Activated B cell treated with CpG ODN at 0.5 μM for 24 hours (primary cell): Measurements from ENCODE around the gene CNOT2. TPM values are rescaled to one million over a fixed set of nuclear protein-coding genes. Genes with fewer than 3 reads are reported as not detected.

Experiments used
- ATAC-seq: fragments of 200-7000 bp; cut with Tn5 transposase; one replicate; pipeline ENCODE4 v1.10.0; 2021; ENCODE audit warnings: low read depth, mild to moderate bottlenecking, moderate library complexity
- CTCF ChIA-PET: fragments of 350-600 bp; sonication (Branson Sonifier 250); formaldehyde crosslinking; loops from one replicate; lab custom pipeline; 2021; ENCODE audit warnings: antibody characterized with exemption; lab: Charles Lee
- POLR2A ChIA-PET: fragments of 350-600 bp; sonication (Branson Sonifier 250); formaldehyde crosslinking; loops from one replicate; lab custom pipeline; 2021; ENCODE audit warnings: antibody characterized with exemption; lab: Charles Lee
- DNase-seq: peaks from one replicate; pipeline ENCODE4 v3.0.0; 2022
- H3K27ac Mint-ChIP-seq: one replicate; pipeline ENCODE4 v1.8.0; 2020; ENCODE audit warnings: mixed read lengths
- H3K27me3 Mint-ChIP-seq: one replicate; pipeline ENCODE4 v1.8.0; 2021; ENCODE audit warnings: mixed read lengths
- H3K36me3 Mint-ChIP-seq: one replicate; pipeline ENCODE4 v1.8.0; 2021; ENCODE audit warnings: low read depth, mixed read lengths
- H3K4me1 Mint-ChIP-seq: one replicate; pipeline ENCODE4 v1.8.0; 2021; ENCODE audit warnings: mixed read lengths
- H3K4me3 Mint-ChIP-seq: one replicate; pipeline ENCODE4 v1.8.0; 2020; ENCODE audit warnings: mild to moderate bottlenecking, mixed read lengths
- H3K9me3 Mint-ChIP-seq: one replicate; pipeline ENCODE4 v1.8.0; 2020; ENCODE audit warnings: mixed read lengths
- intact Hi-C: fragments of 100-400 bp; cut with micrococcal nuclease; formaldehyde crosslinking; loops from one replicate; pipeline ENCODE4 v1.15.1; 2024
- total RNA-seq: library from RNA; stranded (reverse); gene quantifications from 2 replicates; pipeline ENCODE4 v1.2.3, GENCODE V29; 2022
- TF ChIP-seq, protein P1 (sequence below): fragments of 200-600 bp; IDR thresholded peaks from one replicate; pipeline ENCODE4 v1.8.0; 2022; ENCODE audit warnings: antibody characterized with exemption, mild to moderate bottlenecking

Gene CNOT2
- total RNA-seq, 1 donor from 2014 or later: 98.1 TPM

DNA sequence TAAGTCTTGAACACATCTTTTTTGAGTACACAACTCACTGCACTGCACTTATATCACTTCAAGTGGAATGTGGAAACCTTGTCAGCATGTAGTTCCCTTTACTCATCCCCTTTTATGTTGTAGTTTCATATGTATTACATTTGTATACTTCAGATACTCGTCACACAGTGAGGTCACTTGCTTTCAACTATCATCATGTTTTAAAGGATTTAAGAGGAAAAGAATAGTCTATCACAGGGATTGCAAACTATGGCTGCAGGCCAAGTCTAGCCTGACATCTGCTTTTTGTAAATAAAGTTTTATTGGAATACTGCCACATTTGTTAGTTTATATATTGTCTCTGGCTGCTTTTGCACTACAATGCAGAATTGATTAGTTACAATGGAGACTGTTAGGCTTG is 24.3 kb downstream of the CNOT2 start:
- H3K36me3 Mint-ChIP-seq: peaks cover 12% of the 10 kb centered on the region
- ATAC-seq (no peak), DNase-seq (no peak)
- TF ChIP-seq, protein P1, sequence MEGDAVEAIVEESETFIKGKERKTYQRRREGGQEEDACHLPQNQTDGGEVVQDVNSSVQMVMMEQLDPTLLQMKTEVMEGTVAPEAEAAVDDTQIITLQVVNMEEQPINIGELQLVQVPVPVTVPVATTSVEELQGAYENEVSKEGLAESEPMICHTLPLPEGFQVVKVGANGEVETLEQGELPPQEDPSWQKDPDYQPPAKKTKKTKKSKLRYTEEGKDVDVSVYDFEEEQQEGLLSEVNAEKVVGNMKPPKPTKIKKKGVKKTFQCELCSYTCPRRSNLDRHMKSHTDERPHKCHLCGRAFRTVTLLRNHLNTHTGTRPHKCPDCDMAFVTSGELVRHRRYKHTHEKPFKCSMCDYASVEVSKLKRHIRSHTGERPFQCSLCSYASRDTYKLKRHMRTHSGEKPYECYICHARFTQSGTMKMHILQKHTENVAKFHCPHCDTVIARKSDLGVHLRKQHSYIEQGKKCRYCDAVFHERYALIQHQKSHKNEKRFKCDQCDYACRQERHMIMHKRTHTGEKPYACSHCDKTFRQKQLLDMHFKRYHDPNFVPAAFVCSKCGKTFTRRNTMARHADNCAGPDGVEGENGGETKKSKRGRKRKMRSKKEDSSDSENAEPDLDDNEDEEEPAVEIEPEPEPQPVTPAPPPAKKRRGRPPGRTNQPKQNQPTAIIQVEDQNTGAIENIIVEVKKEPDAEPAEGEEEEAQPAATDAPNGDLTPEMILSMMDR: no peak
- H3K4me1 Mint-ChIP-seq: peaks cover 79% of the 10 kb centered on the region
- intact Hi-C loops: no loop called here
- H3K27ac Mint-ChIP-seq: peak overlapping the region; percentile 16
- ChIA-PET POLR2A (no interaction called here), CTCF (no interaction called here)
- H3K4me3 Mint-ChIP-seq: no peak overlapping the region
- H3K27me3 Mint-ChIP-seq: no peaks in the 10 kb centered on the region
- no peaks in the 10 kb centered on the region for H3K9me3 Mint-ChIP-seq

DNA sequence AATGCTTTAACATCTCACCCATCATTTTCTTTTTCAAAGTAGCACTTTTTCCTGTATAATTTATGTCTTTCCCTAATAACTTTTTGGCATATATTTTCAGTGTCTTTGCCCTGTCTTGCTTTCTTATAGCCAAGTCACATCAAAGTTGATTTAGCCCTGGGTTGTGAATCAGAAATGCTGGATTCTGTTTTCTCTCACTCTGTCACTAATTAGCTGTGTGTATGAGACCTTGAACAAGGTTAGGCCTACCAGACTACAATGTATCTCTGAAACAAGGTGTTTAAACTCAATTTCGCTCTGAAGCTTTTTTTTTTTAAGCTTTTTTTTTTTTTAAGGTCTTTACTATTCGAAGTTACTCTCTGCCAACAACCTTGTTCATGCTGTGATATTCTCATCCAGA is 25.7 kb downstream of the CNOT2 start:
- Mint-ChIP-seq H3K36me3 (peaks cover 15% of the 10 kb centered on the region), H3K4me3 (no peak overlapping the region), H3K27me3 (no peaks in the 10 kb centered on the region), H3K9me3 (no peaks in the 10 kb centered on the region), H3K27ac (no peak overlapping the region), H3K4me1 (peaks cover 78% of the 10 kb centered on the region)
- DNase-seq: no peak
- POLR2A ChIA-PET: interaction anchor here (1.1 kb wide), 1 partner anchor 25 kb away, joined by 5 read pairs; no protein-coding TSS in a partner anchor
- no peak for ATAC-seq
- intact Hi-C loops: no loop called here
- TF ChIP-seq, protein P1: no peak
- CTCF ChIA-PET: no interaction called here

DNA sequence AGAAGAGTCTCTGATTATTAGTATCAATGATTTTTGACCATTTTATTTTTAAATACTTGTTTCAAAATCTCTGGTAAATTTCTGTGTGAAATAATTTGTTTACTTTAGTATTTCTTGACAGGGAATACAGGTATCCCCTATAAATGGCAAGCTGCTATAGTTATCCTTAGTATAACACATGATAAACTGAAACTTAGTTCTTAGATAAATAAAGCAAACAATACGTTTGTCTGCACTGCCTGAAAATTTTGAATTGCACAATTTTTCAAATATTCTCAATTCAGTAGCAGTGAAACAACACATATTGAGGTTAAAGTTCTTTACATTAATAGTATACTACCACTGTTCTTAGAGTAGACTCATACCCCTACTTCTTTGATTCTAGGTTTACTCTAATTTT is 26.9 kb downstream of the CNOT2 start:
- no peaks in the 10 kb centered on the region for H3K27me3 Mint-ChIP-seq
- DNase-seq: no peak
- POLR2A ChIA-PET: no interaction called here
- H3K36me3 Mint-ChIP-seq: peaks cover 19% of the 10 kb centered on the region
- TF ChIP-seq, protein P1: no peak
- no peaks in the 10 kb centered on the region for H3K9me3 Mint-ChIP-seq
- CTCF ChIA-PET: no interaction called here
- H3K4me1 Mint-ChIP-seq: peaks cover 76% of the 10 kb centered on the region
- ATAC-seq: no peak
- intact Hi-C loops: loop anchor here (2.0 kb wide), 1 partner anchor 21 kb away; no protein-coding TSS in a partner anchor
- H3K27ac Mint-ChIP-seq: no peak overlapping the region
- no peak overlapping the region for H3K4me3 Mint-ChIP-seq

DNA sequence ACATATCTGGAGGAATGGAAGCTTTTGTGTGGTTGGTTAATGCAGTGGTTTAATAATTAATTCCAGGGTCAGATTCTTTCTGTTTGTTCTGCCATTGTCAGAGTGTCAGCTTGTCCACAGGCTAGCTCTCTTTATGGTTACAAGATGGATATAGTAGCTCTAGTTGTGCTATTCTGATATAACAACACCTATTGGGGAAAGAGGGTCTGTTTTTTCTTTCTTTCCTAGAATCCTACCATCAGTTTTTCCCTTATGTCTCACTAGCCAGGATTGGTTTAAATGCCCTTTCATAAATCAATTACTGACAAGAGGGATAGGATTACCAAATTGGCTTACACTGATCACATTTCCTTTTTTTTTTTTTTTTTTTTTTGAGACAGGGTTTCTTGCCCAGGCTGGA is 27.8 kb downstream of the CNOT2 start:
- no peak overlapping the region for H3K4me3 Mint-ChIP-seq
- TF ChIP-seq, protein P1: no peak
- peaks cover 76% of the 10 kb centered on the region for H3K4me1 Mint-ChIP-seq
- intact Hi-C loops: loop anchor here (2.0 kb wide), 1 partner anchor 20 kb away; no protein-coding TSS in a partner anchor
- DNase-seq: no peak
- ATAC-seq: no peak
- no peak overlapping the region for H3K27ac Mint-ChIP-seq
- H3K27me3 Mint-ChIP-seq: no peaks in the 10 kb centered on the region
- H3K36me3 Mint-ChIP-seq: peaks cover 24% of the 10 kb centered on the region
- CTCF ChIA-PET: no interaction called here
- POLR2A ChIA-PET: no interaction called here
- no peaks in the 10 kb centered on the region for H3K9me3 Mint-ChIP-seq

DNA sequence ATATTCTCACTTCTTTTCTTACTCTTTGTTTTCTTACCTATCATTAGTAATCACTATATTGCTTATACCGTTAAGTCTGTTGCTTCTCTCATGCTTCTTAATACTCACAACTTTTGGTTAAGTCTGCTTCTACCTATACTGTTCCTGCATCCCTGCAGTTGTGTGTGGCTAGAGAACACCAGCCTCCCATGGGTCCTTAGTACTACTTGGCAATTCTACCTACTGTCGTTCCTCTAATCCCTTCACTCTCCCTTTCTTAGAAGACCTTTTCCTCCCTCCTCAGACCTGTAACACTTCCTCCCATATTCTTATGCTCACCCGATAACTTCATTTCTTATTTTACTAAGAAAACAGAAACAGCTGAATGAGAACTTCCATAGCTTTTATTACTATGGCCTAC is 29.3 kb downstream of the CNOT2 start:
- no peak overlapping the region for H3K27ac Mint-ChIP-seq
- H3K36me3 Mint-ChIP-seq: peaks cover 17% of the 10 kb centered on the region
- peaks cover 65% of the 10 kb centered on the region for H3K4me1 Mint-ChIP-seq
- no peak for ATAC-seq
- H3K27me3 Mint-ChIP-seq: no peaks in the 10 kb centered on the region
- DNase-seq: no peak
- ChIA-PET POLR2A (no interaction called here), CTCF (no interaction called here)
- intact Hi-C loops: no loop called here
- no peaks in the 10 kb centered on the region for H3K9me3 Mint-ChIP-seq
- H3K4me3 Mint-ChIP-seq: no peak overlapping the region
- TF ChIP-seq, protein P1: no peak
